ENCODE data around the gene ARPC5. TPM values are rescaled to one million over a fixed set of nuclear protein-coding genes. Genes with fewer than 3 reads are reported as not detected.

ARPC5 gene
- total RNA-seq, 1 experiment from 2014 or later, result 148 TPM

GRCh38 chr1:183607322-183607980 lies 28.1 kb downstream of the ARPC5 start:
- DNase-seq, result no peak
- intact Hi-C loops (cut with micrococcal nuclease; ENCODE audit: unreplicated experiment), result no loop called here
- Mint-ChIP-seq H3K4me3 (ENCODE audit: low read depth, unreplicated experiment) (no peak overlapping the region), H3K36me3 (ENCODE audit: insufficient read depth, unreplicated experiment) (peaks cover 3% of the 10 kb centered on the region), H3K4me1 (ENCODE audit: low read depth, unreplicated experiment) (peaks cover 28% of the 10 kb centered on the region), H3K27ac (ENCODE audit: unreplicated experiment) (peak overlapping the region; percentile 31), H3K9me3 (ENCODE audit: low read depth, unreplicated experiment) (no peaks in the 10 kb centered on the region), H3K27me3 (ENCODE audit: unreplicated experiment) (peaks cover 16% of the 10 kb centered on the region)
- no TSS peak for BruUV-seq (replicated peaks)
- CTCF ChIA-PET, result no interaction called here
- no peak for TF ChIP-seq CTCF (IDR thresholded peaks at IDR 0.05; ENCODE audit: unreplicated experiment)

GRCh38 chr1:183605904-183606303 lies 29.7 kb downstream of the ARPC5 start:
- H3K27ac Mint-ChIP-seq (ENCODE audit: unreplicated experiment), result no peak overlapping the region
- CTCF ChIA-PET, result no interaction called here
- H3K9me3 Mint-ChIP-seq (ENCODE audit: low read depth, unreplicated experiment), result no peaks in the 10 kb centered on the region
- peaks cover 3% of the 10 kb centered on the region for H3K36me3 Mint-ChIP-seq (ENCODE audit: insufficient read depth, unreplicated experiment)
- H3K27me3 Mint-ChIP-seq (ENCODE audit: unreplicated experiment), result peaks cover 16% of the 10 kb centered on the region
- DNase-seq, result no peak
- no peak overlapping the region for H3K4me3 Mint-ChIP-seq (ENCODE audit: low read depth, unreplicated experiment)
- no peak for TF ChIP-seq CTCF (IDR thresholded peaks at IDR 0.05; ENCODE audit: unreplicated experiment)
- intact Hi-C loops (cut with micrococcal nuclease; ENCODE audit: unreplicated experiment), result no loop called here
- peaks cover 28% of the 10 kb centered on the region for H3K4me1 Mint-ChIP-seq (ENCODE audit: low read depth, unreplicated experiment)
- no TSS peak for BruUV-seq (replicated peaks)

- TF ChIP-seq CTCF (IDR thresholded peaks at IDR 0.05; ENCODE audit: unreplicated experiment), result no peak
- no peaks in the 10 kb centered on the region for H3K9me3 Mint-ChIP-seq (ENCODE audit: low read depth, unreplicated experiment)
- CTCF ChIA-PET, result interaction anchor here (1.2 kb wide), 1 partner anchor 17 kb away, joined by 8 read pairs; no protein-coding TSS in a partner anchor
- no peak for DNase-seq
- H3K36me3 Mint-ChIP-seq (ENCODE audit: insufficient read depth, unreplicated experiment), result peaks cover 3% of the 10 kb centered on the region
- no peak overlapping the region for H3K27ac Mint-ChIP-seq (ENCODE audit: unreplicated experiment)
- intact Hi-C loops (cut with micrococcal nuclease; ENCODE audit: unreplicated experiment), result no loop called here
- H3K4me1 Mint-ChIP-seq (ENCODE audit: low read depth, unreplicated experiment), result peaks cover 19% of the 10 kb centered on the region
- H3K27me3 Mint-ChIP-seq (ENCODE audit: unreplicated experiment), result peaks cover 16% of the 10 kb centered on the region
- H3K4me3 Mint-ChIP-seq (ENCODE audit: low read depth, unreplicated experiment), result no peak overlapping the region
- no TSS peak for BruUV-seq (replicated peaks)
These were observed 30.8 kb downstream of the ARPC5 start for GRCh38 chr1:183604815-183605214.

- H3K27me3 Mint-ChIP-seq (ENCODE audit: unreplicated experiment), result peaks cover 16% of the 10 kb centered on the region
- DNase-seq, result no peak
- H3K4me1 Mint-ChIP-seq (ENCODE audit: low read depth, unreplicated experiment), result peaks cover 15% of the 10 kb centered on the region
- no peaks in the 10 kb centered on the region for H3K9me3 Mint-ChIP-seq (ENCODE audit: low read depth, unreplicated experiment)
- no peak overlapping the region for H3K4me3 Mint-ChIP-seq (ENCODE audit: low read depth, unreplicated experiment)
- CTCF ChIA-PET, result interaction anchor here (1.2 kb wide), 1 partner anchor 17 kb away, joined by 8 read pairs; no protein-coding TSS in a partner anchor
- no peak for TF ChIP-seq CTCF (IDR thresholded peaks at IDR 0.05; ENCODE audit: unreplicated experiment)
- no TSS peak for BruUV-seq (replicated peaks)
- no peak overlapping the region for H3K27ac Mint-ChIP-seq (ENCODE audit: unreplicated experiment)
- H3K36me3 Mint-ChIP-seq (ENCODE audit: insufficient read depth, unreplicated experiment), result peaks cover 3% of the 10 kb centered on the region
- intact Hi-C loops (cut with micrococcal nuclease; ENCODE audit: unreplicated experiment), result no loop called here
These were observed 31.4 kb downstream of the ARPC5 start for GRCh38 chr1:183604038-183604808.
